Mucosa of descending colon (tissue), 3 donors: ENCODE results near the gene CACNG6. TPM values are rescaled to one million over a fixed set of nuclear protein-coding genes. Genes with fewer than 3 reads are reported as not detected.

Source experiments
- ATAC-seq: fragments of 200-7000 bp; cut with Tn5 transposase; one replicate; pipeline ENCODE4 v1.9.1; 2020; ENCODE audit warnings: mild to moderate bottlenecking, moderate library complexity
- DNase-seq, 3 donors: peaks; one replicate each; pipeline ENCODE4 v3.0.0-alpha.2; 2020
- H3K36me3 ChIP-seq: fragments of 200-600 bp; one replicate; pipeline ENCODE4 v1.8.0; 2021; ENCODE audit warnings: low read depth, mild to moderate bottlenecking
- H3K4me1 ChIP-seq: fragments of 200-600 bp; one replicate; pipeline ENCODE4 v1.8.0; 2021; ENCODE audit warnings: low read depth, mild to moderate bottlenecking
- H3K4me3 ChIP-seq: fragments of 200-600 bp; one replicate; pipeline ENCODE4 v1.8.0; 2021; ENCODE audit warnings: mild to moderate bottlenecking
- H3K9me3 ChIP-seq: fragments of 200-600 bp; one replicate; pipeline ENCODE4 v1.8.0; 2021; ENCODE audit warnings: mild to moderate bottlenecking
- intact Hi-C, 2 donors: fragments of 100-400 bp; cut with DNase I in 1 of 2; cut with micrococcal nuclease in 1 of 2; formaldehyde crosslinking; loops; one replicate each; pipeline versions ENCODE4 v1.11.0 to v1.11.1; 2022; cut with DNase I, micrococcal nuclease
- total RNA-seq, 3 donors: library from RNA; stranded (reverse); fragmentation: NEBNext Ultra II Directional in 2 of 3; extraction: Animal tissue kit (Norgen Biotek cat#: 25700) in 2 of 3; gene quantifications; one replicate each; pipeline versions ENCODE4 v1.2.1 to v1.2.4, GENCODE V29; 2021 to 2023
- TF ChIP-seq, protein P1 (sequence below): fragments of 200-600 bp; IDR thresholded peaks from one replicate; pipeline ENCODE4 v1.8.0; 2022; ENCODE audit warnings: antibody characterized with exemption, mild to moderate bottlenecking
- donor health status: DM: no; HTN: no; CAD: no; lungs with moderate emphysema.
- donor health status: DM: no; HTN: no; CAD: no.
- donor health status: DM: no; HTN: yes; CAD: no.

The CACNG6 gene
- total RNA-seq, 3 donors from 2014 or later: not detected

- no peaks in the 10 kb centered on the region for H3K36me3 ChIP-seq
- no peak for ATAC-seq
Measured at GRCh38 chr19:54009440-54009839, 18.0 kb downstream of the CACNG6 start.

DNA sequence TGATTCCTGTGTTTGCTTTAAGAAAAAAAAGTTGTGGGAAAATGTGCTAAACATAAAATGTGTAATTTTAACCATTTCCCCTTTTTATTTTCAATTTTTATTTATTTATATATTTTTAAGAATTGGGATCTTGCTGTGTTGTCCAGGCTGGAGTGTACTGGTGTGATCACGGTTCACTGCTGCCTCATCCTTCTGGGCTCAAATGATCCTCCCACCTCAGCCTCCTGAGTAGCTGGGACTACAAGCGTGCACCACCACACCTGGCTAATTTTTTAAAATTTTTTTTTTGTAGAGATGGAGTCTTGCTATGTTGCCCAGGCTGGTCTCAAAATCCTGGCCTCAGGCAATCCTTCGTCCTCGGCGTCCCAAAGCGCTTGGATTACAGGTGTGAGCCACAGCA lies 19.0 kb downstream of the CACNG6 start:
- ATAC-seq (no peak), DNase-seq (no peak)
- Histone ChIP-seq H3K4me1 (no peaks in the 10 kb centered on the region), H3K36me3 (no peaks in the 10 kb centered on the region), H3K4me3 (no peak overlapping the region), H3K9me3 (no peaks in the 10 kb centered on the region)
- intact Hi-C loops: no loop called here
- TF ChIP-seq, protein P1, sequence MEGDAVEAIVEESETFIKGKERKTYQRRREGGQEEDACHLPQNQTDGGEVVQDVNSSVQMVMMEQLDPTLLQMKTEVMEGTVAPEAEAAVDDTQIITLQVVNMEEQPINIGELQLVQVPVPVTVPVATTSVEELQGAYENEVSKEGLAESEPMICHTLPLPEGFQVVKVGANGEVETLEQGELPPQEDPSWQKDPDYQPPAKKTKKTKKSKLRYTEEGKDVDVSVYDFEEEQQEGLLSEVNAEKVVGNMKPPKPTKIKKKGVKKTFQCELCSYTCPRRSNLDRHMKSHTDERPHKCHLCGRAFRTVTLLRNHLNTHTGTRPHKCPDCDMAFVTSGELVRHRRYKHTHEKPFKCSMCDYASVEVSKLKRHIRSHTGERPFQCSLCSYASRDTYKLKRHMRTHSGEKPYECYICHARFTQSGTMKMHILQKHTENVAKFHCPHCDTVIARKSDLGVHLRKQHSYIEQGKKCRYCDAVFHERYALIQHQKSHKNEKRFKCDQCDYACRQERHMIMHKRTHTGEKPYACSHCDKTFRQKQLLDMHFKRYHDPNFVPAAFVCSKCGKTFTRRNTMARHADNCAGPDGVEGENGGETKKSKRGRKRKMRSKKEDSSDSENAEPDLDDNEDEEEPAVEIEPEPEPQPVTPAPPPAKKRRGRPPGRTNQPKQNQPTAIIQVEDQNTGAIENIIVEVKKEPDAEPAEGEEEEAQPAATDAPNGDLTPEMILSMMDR: no peak

More at GRCh38 chr19:54009440-54009839, 18.0 kb downstream of the CACNG6 start:
- TF ChIP-seq, protein P1: no peak
- no peaks in the 10 kb centered on the region for H3K4me1 ChIP-seq
- H3K4me3 ChIP-seq: no peak overlapping the region
- H3K9me3 ChIP-seq: no peaks in the 10 kb centered on the region
- intact Hi-C loops: no loop called here
- DNase-seq: no peak

DNA sequence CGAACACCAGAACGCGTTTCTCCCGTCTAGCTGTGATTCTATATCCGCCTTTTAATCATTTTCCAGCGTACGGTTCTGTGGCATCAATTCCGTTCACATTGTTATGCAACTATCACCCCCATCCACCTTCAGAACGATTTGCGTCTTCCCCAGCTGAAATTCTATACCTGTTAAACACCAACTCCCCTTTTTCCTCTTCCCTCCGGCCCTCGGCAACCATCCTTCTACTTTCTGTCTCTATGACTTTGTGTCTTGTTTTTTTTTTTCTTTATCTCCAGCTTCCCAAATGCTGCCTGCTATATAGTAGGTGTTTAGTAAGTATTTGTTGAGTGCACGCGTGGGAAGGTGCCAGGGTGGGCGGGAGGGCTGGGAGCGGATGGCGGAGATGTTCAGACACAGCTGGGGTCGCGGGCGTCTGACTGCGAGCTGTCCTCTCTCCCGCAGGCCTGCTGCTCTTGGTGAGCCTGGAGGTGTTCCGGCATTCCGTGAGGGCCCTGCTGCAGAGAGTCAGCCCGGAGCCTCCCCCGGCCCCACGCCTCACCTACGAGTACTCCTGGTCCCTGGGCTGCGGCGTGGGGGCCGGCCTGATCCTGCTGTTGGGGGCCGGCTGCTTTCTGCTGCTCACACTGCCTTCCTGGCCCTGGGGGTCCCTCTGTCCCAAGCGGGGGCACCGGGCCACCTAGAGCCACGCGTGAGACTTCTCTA lies 20.2 kb downstream of the CACNG6 start:
- ATAC-seq: no peak
- DNase-seq: no peak
- TF ChIP-seq, protein P1: no peak
- H3K4me3 ChIP-seq: no peak overlapping the region
- H3K9me3 ChIP-seq: no peaks in the 10 kb centered on the region
- intact Hi-C loops: no loop called here
- H3K36me3 ChIP-seq: no peaks in the 10 kb centered on the region
- no peaks in the 10 kb centered on the region for H3K4me1 ChIP-seq

- ATAC-seq (no peak), DNase-seq (no peak)
- H3K4me3 ChIP-seq: no peak overlapping the region
- no peaks in the 10 kb centered on the region for H3K9me3 ChIP-seq
- TF ChIP-seq, protein P1: no peak
- intact Hi-C loops: no loop called here
- no peaks in the 10 kb centered on the region for H3K36me3 ChIP-seq
- H3K4me1 ChIP-seq: no peaks in the 10 kb centered on the region
Measured at GRCh38 chr19:54013866-54014265, 22.4 kb downstream of the CACNG6 start.

- TF ChIP-seq, protein P1: no peak
- H3K4me1 ChIP-seq: peaks cover 3% of the 10 kb centered on the region
- H3K9me3 ChIP-seq: no peaks in the 10 kb centered on the region
- no peak overlapping the region for H3K4me3 ChIP-seq
- no peak for ATAC-seq
- no peak for DNase-seq
- intact Hi-C loops: no loop called here
- no peaks in the 10 kb centered on the region for H3K36me3 ChIP-seq
Measured at GRCh38 chr19:54014920-54015560, 23.6 kb downstream of the CACNG6 start.
